ENCODE measurements around the gene HOXB8.

GRCh38 chr17:48623583-48623982 lies 8.5 kb upstream of the HOXB8 start:
- TF ChIP-seq CTCF (conservative IDR thresholded peaks at IDR 0.05), result no peak
- TF ChIP-seq EZH2 (IDR thresholded peaks at IDR 0.05; ENCODE audit: low read depth), result no peak
